GM23248 (cell line): ENCODE results near the gene CDKN3. TPM values are rescaled to one million over a fixed set of nuclear protein-coding genes. Genes with fewer than 3 reads are reported as not detected.
"Not testable (repeated sequence)": the region's sequence is repeated elsewhere in the genome, so short reads cannot be mapped to it uniquely, and the experiment has no call there.

Experiments
- DNase-seq: peaks from one replicate; pipeline ENCODE4 v3.0.0-alpha.2; 2015
- H2AFZ ChIP-seq: fragments of 200-600 bp; sonication (generic); 2 replicates; pipeline ENCODE4 v1.6.1; 2016; ENCODE audit warnings: antibody characterized with exemption
- H3F3A ChIP-seq: fragments of 200-600 bp; sonication (generic); 2 replicates; pipeline ENCODE4 v1.6.1; 2016; ENCODE audit warnings: mild to moderate bottlenecking, antibody characterized with exemption, mixed run types; ENCODE audit not compliant: insufficient read depth
- H3K27ac ChIP-seq: fragments of 200-600 bp; sonication (generic); 2 replicates; pipeline ENCODE4 v1.5.1; 2016; ENCODE audit warnings: mild to moderate bottlenecking
- H3K27me3 ChIP-seq: fragments of 200-600 bp; sonication (generic); replicated peaks from 2 replicates; pipeline ENCODE4 v1.6.1; 2016; ENCODE audit warnings: mild to moderate bottlenecking; ENCODE audit not compliant: insufficient read depth
- H3K36me3 ChIP-seq: fragments of 200-600 bp; sonication (generic); 2 replicates; pipeline ENCODE4 v1.6.1; 2016; ENCODE audit warnings: low read depth, mild to moderate bottlenecking
- H3K4me1 ChIP-seq: fragments of 200-600 bp; sonication (generic); 2 replicates; pipeline ENCODE4 v1.6.1; 2016; ENCODE audit warnings: mild to moderate bottlenecking; ENCODE audit not compliant: insufficient read depth
- H3K4me2 ChIP-seq: fragments of 200-600 bp; sonication (generic); one replicate; pipeline ENCODE4 v1.6.1; 2016; ENCODE audit warnings: mild to moderate bottlenecking; ENCODE audit not compliant: unreplicated experiment
- H3K4me3 ChIP-seq: fragments of 200-600 bp; sonication (generic); 2 replicates; pipeline ENCODE4 v1.5.1; 2016; ENCODE audit warnings: mild to moderate bottlenecking
- H3K79me2 ChIP-seq: fragments of 200-600 bp; sonication (generic); 2 replicates; pipeline ENCODE4 v1.6.1; 2016; ENCODE audit warnings: mild to moderate bottlenecking; ENCODE audit not compliant: insufficient read depth
- H3K9ac ChIP-seq: fragments of 200-600 bp; sonication (generic); 2 replicates; pipeline ENCODE4 v1.6.1; 2016; ENCODE audit warnings: mild to moderate bottlenecking
- H3K9me2 ChIP-seq: fragments of 200-600 bp; sonication (generic); 2 replicates; pipeline ENCODE4 v1.6.1; 2016; ENCODE audit warnings: mixed run types, mild to moderate bottlenecking, moderate library complexity; ENCODE audit not compliant: insufficient read depth
- H3K9me3 ChIP-seq: fragments of 200-600 bp; sonication (generic); one replicate; pipeline ENCODE4 v1.6.1; 2017; ENCODE audit warnings: low read depth
- H4K20me1 ChIP-seq: fragments of 200-600 bp; sonication (generic); 2 replicates; pipeline ENCODE4 v1.6.0; 2016; ENCODE audit not compliant: insufficient read depth
- EZH2 ChIP-seq: fragments of 200-600 bp; sonication (generic); IDR thresholded peaks from 2 replicates; pipeline ENCODE4 v1.6.1; 2018; ENCODE audit warnings: antibody characterized with exemption, mild to moderate bottlenecking; ENCODE audit not compliant: insufficient read depth, poor library complexity, severe bottlenecking
- EZH2phosphoT487 ChIP-seq: fragments of 200-600 bp; sonication (generic); IDR thresholded peaks from 2 replicates; pipeline ENCODE4 v1.6.1; 2018; ENCODE audit warnings: antibody characterized with exemption, moderate library complexity, mild to moderate bottlenecking, low read depth; ENCODE audit not compliant: insufficient read depth
- WGBS, 2 experiments: methylation state at CpG; one replicate each; pipeline ENCODE4 v1.1.6; 2015 to 2017; ENCODE audit warnings: low lambda C conversion rate in 2 of 2, low coverage in 1 of 2; ENCODE audit errors: missing lambda C conversion rate in 2 of 2; 5-methylcytosine and 5-hydroxymethylcytosine counted together
- in situ Hi-C: fragments of 300-500 bp; cut with MboI; formaldehyde crosslinking; loops from 2 replicates; pipeline ENCODE4 v1.15.0; 2020
- polyA plus RNA-seq: library from polyadenylated mRNA; unstranded; fragments of >200 nt; fragmentation: Nextera tagmentation; extraction: Ambion mirVana; gene quantifications from 2 replicates; pipeline ENCODE4 v1.2.1, GENCODE V29; 2016
- total RNA-seq: library from RNA; depleted of rRNA; stranded (reverse); fragments of >200 nt; shearing (Covaris generic); gene quantifications from 2 replicates; pipeline ENCODE4 v1.2.3, GENCODE V29; 2014

The CDKN3 gene
- total and polyA plus RNA-seq, 2 experiments from 2014 or later = 20.1 to 41.8 TPM

DNA sequence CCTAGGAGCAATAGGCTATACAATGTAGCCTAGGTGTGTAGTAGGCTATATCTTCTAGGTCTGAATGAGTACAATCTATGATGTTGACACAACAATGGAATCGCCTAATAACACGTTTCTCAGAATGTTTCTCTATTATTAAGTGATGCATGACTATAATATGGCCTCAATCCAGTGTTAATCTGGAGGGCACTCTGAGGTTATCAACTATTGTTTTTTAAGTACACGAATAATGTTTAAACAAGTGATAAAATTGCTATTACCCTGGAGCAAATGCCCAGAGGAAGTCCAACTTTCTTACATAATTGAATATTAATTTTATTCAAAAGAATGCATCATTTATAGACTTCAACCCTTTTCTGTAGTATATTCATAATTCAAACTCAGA is 60.8 kb downstream of the CDKN3 start:
- Histone ChIP-seq H2AFZ (no peak overlapping the region), H3F3A (peaks cover 32% of the 10 kb centered on the region), H3K36me3 (no peaks in the 10 kb centered on the region), H4K20me1 (no peaks in the 10 kb centered on the region), H3K9ac (no peak overlapping the region), H3K4me2 (no peak overlapping the region), H3K9me2 (no peaks in the 10 kb centered on the region), H3K27me3 (no peaks in the 10 kb centered on the region), H3K79me2 (no peaks in the 10 kb centered on the region), H3K27ac (no peak overlapping the region), H3K4me1 (peaks cover 16% of the 10 kb centered on the region), H3K9me3 (no peaks in the 10 kb centered on the region), H3K4me3 (no peak overlapping the region)
- 81 to 85% methylated on average over 3 of the region's 3 CpGs for WGBS, 2 experiments
- no peak for TF ChIP-seq EZH2
- no peak for TF ChIP-seq EZH2phosphoT487
- no peak for DNase-seq
- in situ Hi-C loops = no loop called here

DNA sequence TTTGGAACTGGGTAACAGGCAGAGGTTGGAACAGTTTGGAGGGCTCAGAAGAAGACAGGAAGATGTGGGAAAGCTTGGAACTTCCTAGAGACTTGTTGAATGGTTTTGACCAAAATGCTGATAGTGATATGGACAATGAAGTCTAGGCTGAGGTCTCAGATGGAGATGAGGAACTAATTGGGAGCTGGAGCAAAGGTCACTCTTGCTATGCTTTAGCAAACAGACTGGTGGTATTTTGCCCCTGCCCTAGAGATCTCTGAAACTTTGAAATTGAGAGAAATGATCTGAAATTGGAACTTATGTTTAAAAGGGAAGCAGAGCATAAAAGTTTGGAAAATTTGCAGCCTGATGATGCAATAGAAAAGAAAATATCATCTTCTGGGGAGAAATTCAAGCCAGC is 61.7 kb downstream of the CDKN3 start:
- H3K79me2 ChIP-seq, in situ Hi-C loops: not testable (repeated sequence)

GRCh38 chr14:54459106-54459505 is 62.3 kb downstream of the CDKN3 start:
- TF ChIP-seq EZH2phosphoT487 (no peak), EZH2 (no peak)
- H3K9ac ChIP-seq = no peak overlapping the region
- H3K36me3 ChIP-seq = no peaks in the 10 kb centered on the region
- H3K4me1 ChIP-seq = peaks cover 9% of the 10 kb centered on the region
- no peak overlapping the region for H3K4me2 ChIP-seq
- no peak overlapping the region for H3K4me3 ChIP-seq
- H3K9me3 ChIP-seq = no peaks in the 10 kb centered on the region
- H4K20me1 ChIP-seq = no peaks in the 10 kb centered on the region
- WGBS, 2 experiments = 54 to 58% methylated on average over 3 of the region's 3 CpGs
- H3K9me2 ChIP-seq = no peaks in the 10 kb centered on the region
- in situ Hi-C loops = no loop called here
- no peaks in the 10 kb centered on the region for H3K27me3 ChIP-seq
- H3K27ac ChIP-seq = no peak overlapping the region
- no peaks in the 10 kb centered on the region for H3K79me2 ChIP-seq
- no peak for DNase-seq
- H3F3A ChIP-seq = peaks cover 23% of the 10 kb centered on the region
- no peak overlapping the region for H2AFZ ChIP-seq

More for the DNA sequence above, 61.7 kb downstream of the CDKN3 start:
- not testable (repeated sequence) for H3K4me2 ChIP-seq, H2AFZ ChIP-seq, H3K27ac ChIP-seq, H3K9me3 ChIP-seq, H3K27me3 ChIP-seq, H3K4me3 ChIP-seq, H3K9ac ChIP-seq, H3K36me3 ChIP-seq, DNase-seq, H4K20me1 ChIP-seq, H3K9me2 ChIP-seq
- peaks cover 15% of the 10 kb centered on the region for H3K4me1 ChIP-seq
- H3F3A ChIP-seq = peaks cover 28% of the 10 kb centered on the region

DNA sequence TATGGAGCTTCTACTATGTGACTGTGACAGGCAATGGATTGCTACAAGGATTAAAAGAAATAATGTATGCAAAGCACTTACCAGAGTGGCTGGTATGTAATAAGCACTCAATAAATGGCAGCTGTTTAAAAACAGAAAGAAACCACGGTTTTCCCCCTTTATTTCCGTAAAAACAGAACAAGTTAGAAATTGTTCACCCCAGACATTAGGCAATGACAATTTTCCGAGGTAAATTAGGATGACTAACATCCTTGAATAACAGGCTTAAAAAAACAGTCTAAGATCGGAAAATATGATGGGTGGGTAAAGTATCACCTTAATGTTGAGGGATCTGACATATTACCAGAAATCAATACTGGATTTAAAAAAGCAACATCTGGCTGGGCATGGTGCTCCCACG is 65.2 kb downstream of the CDKN3 start:
- in situ Hi-C loops = no loop called here
- peak; percentile 9 for DNase-seq
- Histone ChIP-seq H3K36me3 (no peaks in the 10 kb centered on the region), H3K27ac (no peak overlapping the region), H3K9me2 (no peaks in the 10 kb centered on the region), H4K20me1 (no peaks in the 10 kb centered on the region), H3K9ac (no peak overlapping the region), H3K27me3 (no peaks in the 10 kb centered on the region), H3K79me2 (no peaks in the 10 kb centered on the region), H2AFZ (no peak overlapping the region), H3K9me3 (no peaks in the 10 kb centered on the region), H3K4me3 (no peak overlapping the region), H3F3A (peaks cover 6% of the 10 kb centered on the region), H3K4me2 (no peak overlapping the region), H3K4me1 (0 out of 2 replicates have a peak, but pooled peaks cover under 1% of the 10 kb centered on the region)
- WGBS, 2 experiments = 80 to 83% methylated on average over 5 of the region's 5 CpGs
- TF ChIP-seq EZH2 (no peak), EZH2phosphoT487 (no peak)

DNA sequence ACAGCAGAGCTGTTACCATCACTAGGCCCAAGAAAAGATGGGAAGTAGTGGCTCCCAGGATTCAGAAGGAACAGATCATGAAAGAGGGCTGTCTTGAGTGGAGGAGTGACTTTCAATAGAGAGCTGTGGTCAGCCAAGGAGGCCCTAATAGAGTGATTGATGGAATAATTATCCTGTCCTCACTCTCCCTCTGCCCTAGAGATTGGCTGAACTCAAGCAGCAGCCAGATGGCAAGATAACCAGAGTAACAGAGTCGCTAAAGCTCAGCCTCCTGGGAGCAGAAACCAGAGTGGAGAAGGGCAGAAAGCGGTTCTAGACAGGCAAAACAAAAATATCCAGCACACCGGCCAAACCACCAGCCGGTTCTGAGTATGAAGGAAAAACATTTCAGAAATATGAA is 68.8 kb downstream of the CDKN3 start:
- Histone ChIP-seq H3K27me3 (no peaks in the 10 kb centered on the region), H4K20me1 (no peaks in the 10 kb centered on the region), H3K4me3 (no peak overlapping the region), H3K27ac (no peak overlapping the region), H3K4me1 (no peaks in the 10 kb centered on the region), H3K4me2 (no peak overlapping the region), H3K9me2 (no peaks in the 10 kb centered on the region), H3K36me3 (no peaks in the 10 kb centered on the region), H3K79me2 (no peaks in the 10 kb centered on the region), H2AFZ (no peak overlapping the region), H3K9me3 (no peaks in the 10 kb centered on the region), H3F3A (no peaks in the 10 kb centered on the region), H3K9ac (no peak overlapping the region)
- 80 to 82% methylated on average over 4 of the region's 4 CpGs for WGBS, 2 experiments
- in situ Hi-C loops = no loop called here
- TF ChIP-seq EZH2 (no peak), EZH2phosphoT487 (no peak)
- DNase-seq = no peak
